NT2/D1 (cell line): ENCODE results near the gene MACO1.

Experiments
- SUZ12 ChIP-seq: IDR thresholded peaks from 2 replicates; pipeline ENCODE4 v1.6.1; 2011; ENCODE audit not compliant: insufficient read length, insufficient read depth; ENCODE audit errors: extremely low read depth
- YY1 ChIP-seq: IDR thresholded peaks from 2 replicates; pipeline ENCODE4 v1.6.1; 2011; ENCODE audit not compliant: insufficient read length, insufficient read depth

DNA sequence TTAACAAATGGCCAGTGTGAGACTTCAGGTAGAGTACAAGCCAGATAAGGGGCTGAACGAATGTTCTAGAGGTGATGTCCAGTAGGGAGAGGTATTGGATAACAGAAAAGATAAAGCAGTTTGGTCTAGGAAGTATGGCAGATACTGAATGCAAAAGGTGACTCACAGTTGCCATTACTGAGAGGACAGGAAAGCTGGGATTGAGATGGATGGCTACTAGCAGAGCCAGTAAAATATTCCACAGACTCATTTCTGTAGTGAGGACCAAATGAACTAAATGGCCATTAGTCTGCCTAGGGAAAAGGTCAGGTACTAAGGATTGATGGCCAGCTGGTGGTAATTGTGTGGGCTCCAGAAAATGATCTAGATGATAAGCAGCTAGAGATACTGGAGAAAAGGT, 11.5 kb downstream of the MACO1 start:
- no peak for TF ChIP-seq SUZ12
- no peak for TF ChIP-seq YY1
